Stomach (tissue), 9 donors: ENCODE data around the gene TRIM9. TPM values are rescaled to one million over a fixed set of nuclear protein-coding genes. Genes with fewer than 3 reads are reported as not detected.
"Not testable (repeated sequence)": the region's sequence is repeated elsewhere in the genome, so short reads cannot be mapped to it uniquely, and the experiment has no call there.

Source experiments
- DNase-seq, 2 donors: peaks; one replicate each; pipeline versions ENCODE4 v3.0.0 to v3.0.0-alpha.2; 2013 to 2019
- H3K27ac ChIP-seq, 5 donors: fragments of 200-600 bp in 4 of 5; sonication (generic) in 4 of 5; one replicate each; pipeline ENCODE4 v1.5.1; 2013 to 2019; ENCODE audit warnings: mild to moderate bottlenecking in 1 of 5, moderate library complexity in 1 of 5
- H3K27me3 ChIP-seq, 3 donors: fragments of 200-600 bp; sonication (generic); one replicate each; pipeline ENCODE4 v1.5.1; 2017 to 2019; ENCODE audit warnings: mixed run types in 1 of 3
- H3K36me3 ChIP-seq, 4 donors: fragments of 200-600 bp; sonication (generic); 1 replicate in 3 of 4; 2 replicates in 1 of 4; pipeline ENCODE4 v1.5.1; 2016 to 2019
- H3K4me1 ChIP-seq, 4 donors: fragments of 200-600 bp; sonication (generic); one replicate each; pipeline ENCODE4 v1.5.1; 2016 to 2019
- H3K4me3 ChIP-seq, 4 donors: fragments of 200-600 bp; sonication (generic) in 3 of 4; one replicate each; pipeline ENCODE4 v1.5.1; 2016 to 2019; ENCODE audit warnings: mild to moderate bottlenecking in 1 of 4
- H3K9me3 ChIP-seq, 4 donors: fragments of 200-600 bp; sonication (generic); one replicate each; pipeline ENCODE4 v1.5.1; 2016 to 2019
- CTCF ChIP-seq, 7 experiments: fragments of 450-650 bp in 4 of 7; fragments of 200-600 bp in 3 of 7; sonication (generic) in 3 of 7; IDR thresholded peaks; one replicate each; pipeline ENCODE4 v1.5.1; 2016 to 2019; ENCODE audit warnings: antibody characterized with exemption in 7 of 7, control low read depth in 2 of 7, mild to moderate bottlenecking in 1 of 7
- EP300 ChIP-seq: sonication (generic); formaldehyde crosslinking; IDR thresholded peaks from one replicate; pipeline ENCODE4 v1.6.1; 2017; ENCODE audit warnings: antibody characterized with exemption
- POLR2A ChIP-seq, 4 donors: fragments of 450-650 bp; IDR thresholded peaks; one replicate each; pipeline ENCODE4 v1.6.1; 2016; ENCODE audit warnings: antibody characterized with exemption in 4 of 4, control low read depth in 2 of 4, mild to moderate bottlenecking in 1 of 4, moderate library complexity in 1 of 4
- POLR2AphosphoS5 ChIP-seq, 3 donors: sonication (generic); formaldehyde crosslinking; IDR thresholded peaks; one replicate each; pipeline ENCODE4 v1.6.1; 2016; ENCODE audit warnings: antibody characterized with exemption in 3 of 3
- WGBS, 5 donors: extraction: QIAGEN DNeasy Blood & Tissue Kit in 3 of 5; methylation state at CpG; one replicate each; pipeline versions ENCODE4 v1.1.5 to v1.1.7; 2013 to 2018; 5-methylcytosine and 5-hydroxymethylcytosine counted together
- intact Hi-C: fragments of 100-400 bp; cut with DNase I; formaldehyde crosslinking; loops from one replicate; pipeline ENCODE4 v1.15.1; 2023; ENCODE audit warnings: low total_unique reads
- polyA plus RNA-seq, 3 donors: library from polyadenylated mRNA; stranded (reverse); fragments of 200-250 nt; gene quantifications; one replicate each; pipeline ENCODE4 v1.2.3, GENCODE V29; 2013
- total RNA-seq, 5 donors: library from RNA; depleted of rRNA; stranded (reverse); fragments of >200 nt; gene quantifications; one replicate each; pipeline versions ENCODE4 v1.1.0 to v1.2.3, GENCODE V29; 2014 to 2016
- donor health status: healthy with polysubstance abuse.
- donor health status: Bipolar disorder and iron deficiency.
- donor health status: healthy.

The TRIM9 gene
- total and polyA plus RNA-seq, 8 donors: 0.45 to 15.1 (median 1.2) TPM

- H3K36me3 ChIP-seq: no peaks in the 10 kb centered on the region
- H3K4me1 ChIP-seq: peaks cover 3 to 27% (median 15%) of the 10 kb centered on the region in 4 donors
- intact Hi-C loops: no loop called here
- H3K9me3 ChIP-seq: no peaks in the 10 kb centered on the region
- peak overlapping the region in 1 of 5 donors; percentile 86 for H3K27ac ChIP-seq
- no peak overlapping the region for H3K4me3 ChIP-seq
- peak in 1 of 2 donors; percentile 39 for DNase-seq
- TF ChIP-seq CTCF (IDR thresholded peaks at IDR 0.05): no peak
- no peak for TF ChIP-seq EP300
- no peak for TF ChIP-seq POLR2AphosphoS5 (IDR thresholded peaks at IDR 0.05)
- no peaks in the 10 kb centered on the region for H3K27me3 ChIP-seq
- 57 to 80% (median 73%) methylated on average over 3 of the region's 3 CpGs for WGBS, 5 donors
Measured at GRCh38 chr14:50957296-50957695, 137.6 kb downstream of the TRIM9 start.

- intact Hi-C loops, H3K36me3 ChIP-seq, DNase-seq, H3K4me3 ChIP-seq, H3K27me3 ChIP-seq, H3K9me3 ChIP-seq: not testable (repeated sequence)
- Histone ChIP-seq H3K4me1 (peaks cover under 1 to 18% (median 6%) of the 10 kb centered on the region in 4 donors), H3K27ac (peak overlapping the region in 1 of 5 donors; percentile 86)
- 88 to 95% (median 91%) methylated on average over 20 to 32 of the region's 32 CpGs for WGBS, 5 donors
Measured at GRCh38 chr14:50956421-50956820, 138.5 kb downstream of the TRIM9 start.

- Histone ChIP-seq H3K27ac (peak overlapping the region in 4 of 5 donors; percentile 9 to 86 (median 30)), H3K27me3 (no peaks in the 10 kb centered on the region), H3K9me3 (no peaks in the 10 kb centered on the region), H3K4me1 (peaks cover 0 to 10% (median 5%) of the 10 kb centered on the region in 4 donors), H3K36me3 (no peaks in the 10 kb centered on the region), H3K4me3 (no peak overlapping the region)
- DNase-seq: peak in 1 of 2 donors; percentile 54
- intact Hi-C loops: no loop called here
- TF ChIP-seq POLR2A (IDR thresholded peaks at IDR 0.05) (no peak), EP300 (no peak), CTCF (IDR thresholded peaks at IDR 0.05) (no peak), POLR2AphosphoS5 (IDR thresholded peaks at IDR 0.05) (peak in 1 of 3 donors; percentile 38)
- WGBS, 5 donors: 69 to 89% (median 75%) methylated on average over 4 to 5 of the region's 5 CpGs
Measured at GRCh38 chr14:50955373-50956043, 139.4 kb downstream of the TRIM9 start.

- TF ChIP-seq CTCF (IDR thresholded peaks at IDR 0.05): peak in 5 of 7 experiments; percentile 23 to 45 (median 42)
- TF ChIP-seq POLR2AphosphoS5 (IDR thresholded peaks at IDR 0.05): no peak
- 7 to 41% (median 13%) methylated on average over 1 of the region's 1 CpG for WGBS, 5 donors
- Histone ChIP-seq H3K4me3 (no peak overlapping the region), H3K27ac (peak overlapping the region in 4 of 5 donors; percentile 9 to 86 (median 30)), H3K27me3 (no peaks in the 10 kb centered on the region), H3K9me3 (no peaks in the 10 kb centered on the region), H3K4me1 (peaks cover 0 to 10% (median 4%) of the 10 kb centered on the region in 4 donors), H3K36me3 (no peaks in the 10 kb centered on the region)
- intact Hi-C loops: no loop called here
- peak in 1 of 2 donors; percentile 78 for DNase-seq
Measured at GRCh38 chr14:50954811-50955372, 140.0 kb downstream of the TRIM9 start.

GRCh38 chr14:50953502-50953901, 141.4 kb downstream of the TRIM9 start:
- H3K27ac ChIP-seq: no peak overlapping the region
- H3K27me3 ChIP-seq: no peaks in the 10 kb centered on the region
- WGBS, 5 donors: 75 to 85% (median 78%) methylated on average over 1 of the region's 1 CpG
- no peaks in the 10 kb centered on the region for H3K36me3 ChIP-seq
- no peak overlapping the region for H3K4me3 ChIP-seq
- peaks cover 0 to 10% (median 4%) of the 10 kb centered on the region in 4 donors for H3K4me1 ChIP-seq
- H3K9me3 ChIP-seq: no peaks in the 10 kb centered on the region
- DNase-seq: no peak
- intact Hi-C loops: no loop called here
- TF ChIP-seq CTCF (IDR thresholded peaks at IDR 0.05): no peak
- no peak for TF ChIP-seq EP300
- no peak for TF ChIP-seq POLR2A (IDR thresholded peaks at IDR 0.05)
- no peak for TF ChIP-seq POLR2AphosphoS5 (IDR thresholded peaks at IDR 0.05)
